Measurements from ENCODE around the gene FGF6.
A peak's percentile ranks its signal among the peaks of the same experiment; 100 is the strongest.

Gene FGF6

GRCh38 chr12:4423528-4424195 is 22.0 kb downstream of the FGF6 start:
- Histone ChIP-seq H3K27ac (no peak overlapping the region), H3K36me3 (no peaks in the 10 kb centered on the region), H3K27me3 (ENCODE audit: insufficient read depth, low read depth, severe bottlenecking) (no peaks in the 10 kb centered on the region), H3K9me3 (ENCODE audit: severe bottlenecking) (no peaks in the 10 kb centered on the region), H3K4me3 (ENCODE audit: low read depth, low read length) (no peak overlapping the region)
- TF ChIP-seq CTCF (IDR thresholded peaks at IDR 0.05; ENCODE audit: low read depth, low read length) = no peak
- DNase-seq = no peak

DNA sequence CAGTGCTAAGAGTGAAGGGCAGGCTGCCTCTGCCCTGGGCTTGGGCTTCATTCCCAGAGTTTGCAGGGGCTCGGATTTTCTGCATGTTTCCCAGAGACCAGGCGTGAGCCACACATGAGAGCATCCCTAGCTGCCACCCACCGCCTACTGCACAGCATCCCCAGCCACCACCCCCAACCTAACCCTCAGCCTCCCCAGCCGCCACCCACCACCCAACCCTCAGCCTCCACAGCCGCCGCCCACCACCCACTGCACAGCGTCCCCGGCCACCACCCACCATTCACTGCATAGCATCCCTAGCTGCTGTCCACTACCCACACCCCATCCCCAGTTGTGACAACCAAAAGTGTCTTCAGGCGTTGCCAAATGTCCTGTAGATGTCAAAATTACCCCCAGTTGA is 22.6 kb downstream of the FGF6 start:
- Histone ChIP-seq H3K27ac (no peak overlapping the region), H3K36me3 (no peaks in the 10 kb centered on the region), H3K9me3 (ENCODE audit: severe bottlenecking) (no peaks in the 10 kb centered on the region), H3K27me3 (ENCODE audit: insufficient read depth, low read depth, severe bottlenecking) (no peaks in the 10 kb centered on the region), H3K4me3 (ENCODE audit: low read depth, low read length) (no peak overlapping the region)
- TF ChIP-seq CTCF (IDR thresholded peaks at IDR 0.05; ENCODE audit: low read depth, low read length) = no peak
- DNase-seq = no peak

GRCh38 chr12:4421590-4422031 is 24.0 kb downstream of the FGF6 start:
- TF ChIP-seq CTCF (IDR thresholded peaks at IDR 0.05; ENCODE audit: low read depth, low read length) = peak; percentile 59
- Histone ChIP-seq H3K9me3 (ENCODE audit: severe bottlenecking) (no peaks in the 10 kb centered on the region), H3K36me3 (no peaks in the 10 kb centered on the region), H3K27me3 (ENCODE audit: insufficient read depth, low read depth, severe bottlenecking) (no peaks in the 10 kb centered on the region), H3K27ac (no peak overlapping the region), H3K4me3 (ENCODE audit: low read depth, low read length) (no peak overlapping the region)
- peak; percentile 30 for DNase-seq

DNA sequence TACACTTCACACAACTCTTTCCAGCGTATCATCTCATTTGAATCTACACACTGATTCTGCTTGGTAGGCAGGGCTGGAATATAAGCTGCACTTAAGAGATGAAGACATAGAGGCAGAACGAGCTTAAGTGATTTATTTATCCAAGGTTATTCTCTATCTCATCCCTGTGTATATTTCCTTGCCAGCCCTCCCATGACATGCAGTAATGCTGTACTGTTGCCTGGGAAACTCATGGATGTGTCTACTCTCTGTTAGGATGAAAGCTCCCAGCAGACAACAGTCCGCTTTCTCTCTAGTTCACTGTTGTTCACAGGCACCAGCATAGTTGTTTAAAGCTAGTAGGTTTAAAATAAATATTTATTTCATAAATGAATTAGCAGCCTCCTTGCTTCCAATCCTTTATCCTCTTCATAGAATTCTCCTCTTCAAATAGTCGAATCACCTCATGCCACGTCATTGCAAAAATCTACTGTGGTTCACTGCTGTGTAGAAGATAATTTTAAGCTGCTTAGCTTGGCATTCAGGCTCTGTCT is 25.4 kb downstream of the FGF6 start:
- DNase-seq = no peak
- no peak for TF ChIP-seq CTCF (IDR thresholded peaks at IDR 0.05; ENCODE audit: low read depth, low read length)
- no peaks in the 10 kb centered on the region for H3K27me3 ChIP-seq (ENCODE audit: insufficient read depth, low read depth, severe bottlenecking)
- H3K4me3 ChIP-seq (ENCODE audit: low read depth, low read length) = no peak overlapping the region
- no peaks in the 10 kb centered on the region for H3K9me3 ChIP-seq (ENCODE audit: severe bottlenecking)
- H3K36me3 ChIP-seq = no peaks in the 10 kb centered on the region
- no peak overlapping the region for H3K27ac ChIP-seq

- no peaks in the 10 kb centered on the region for H3K36me3 ChIP-seq
- no peak overlapping the region for H3K4me3 ChIP-seq (ENCODE audit: low read depth, low read length)
- no peak for TF ChIP-seq CTCF (IDR thresholded peaks at IDR 0.05; ENCODE audit: low read depth, low read length)
- H3K27me3 ChIP-seq (ENCODE audit: insufficient read depth, low read depth, severe bottlenecking) = no peaks in the 10 kb centered on the region
- H3K27ac ChIP-seq = no peak overlapping the region
- H3K9me3 ChIP-seq (ENCODE audit: severe bottlenecking) = no peaks in the 10 kb centered on the region
- no peak for DNase-seq
Observed at GRCh38 chr12:4418913-4419312, 26.7 kb downstream of the FGF6 start.

- no peak for DNase-seq
- Histone ChIP-seq H3K4me3 (ENCODE audit: low read depth, low read length) (no peak overlapping the region), H3K27me3 (ENCODE audit: insufficient read depth, low read depth, severe bottlenecking) (no peaks in the 10 kb centered on the region), H3K27ac (no peak overlapping the region), H3K36me3 (no peaks in the 10 kb centered on the region), H3K9me3 (ENCODE audit: severe bottlenecking) (no peaks in the 10 kb centered on the region)
- no peak for TF ChIP-seq CTCF (IDR thresholded peaks at IDR 0.05; ENCODE audit: low read depth, low read length)
Observed at GRCh38 chr12:4417936-4418335, 27.7 kb downstream of the FGF6 start.
